ENCODE data around the gene PSMA8. TPM values are rescaled to one million over a fixed set of nuclear protein-coding genes. Genes with fewer than 3 reads are reported as not detected.

PSMA8 gene
- total RNA-seq, 1 experiment from 2014 or later = not detected

GRCh38 chr18:26103579-26103978 is 30.1 kb upstream of the PSMA8 start:
- no peaks in the 10 kb centered on the region for H3K4me1 ChIP-seq (ENCODE audit: insufficient read depth, low read length, poor library complexity, severe bottlenecking)
- no TSS peak for BruUV-seq (replicated peaks)
- ChIA-PET CTCF (no interaction called here), POLR2A (ENCODE audit: low non-redundant PET) (no interaction called here)
- H3K9me3 ChIP-seq (ENCODE audit: low read depth, low read length, poor library complexity, severe bottlenecking) = no peaks in the 10 kb centered on the region
- no peak overlapping the region for H3K27ac ChIP-seq (ENCODE audit: low read depth, low read length, poor library complexity, severe bottlenecking)
- H3K27me3 ChIP-seq (replicated peaks; ENCODE audit: insufficient read depth, low read depth, low read length, poor library complexity) = no peaks in the 10 kb centered on the region
- DNase-seq (ENCODE audit: low spot score) = peak; percentile 13
- intact Hi-C loops (cut with micrococcal nuclease; ENCODE audit: unreplicated experiment) = no loop called here
- no peaks in the 10 kb centered on the region for H3K36me3 ChIP-seq (ENCODE audit: insufficient read depth, low read length, poor library complexity, severe bottlenecking)
- H3K4me3 ChIP-seq (ENCODE audit: low read depth, low read length, poor library complexity, severe bottlenecking) = no peak overlapping the region
- TF ChIP-seq EZH2 (IDR thresholded peaks at IDR 0.05; ENCODE audit: borderline replicate concordance, low read depth, low read length, poor library complexity, severe bottlenecking) (no peak), CTCF (conservative IDR thresholded peaks at IDR 0.05; ENCODE audit: low read depth, low read length) (peak; percentile 37)

DNA sequence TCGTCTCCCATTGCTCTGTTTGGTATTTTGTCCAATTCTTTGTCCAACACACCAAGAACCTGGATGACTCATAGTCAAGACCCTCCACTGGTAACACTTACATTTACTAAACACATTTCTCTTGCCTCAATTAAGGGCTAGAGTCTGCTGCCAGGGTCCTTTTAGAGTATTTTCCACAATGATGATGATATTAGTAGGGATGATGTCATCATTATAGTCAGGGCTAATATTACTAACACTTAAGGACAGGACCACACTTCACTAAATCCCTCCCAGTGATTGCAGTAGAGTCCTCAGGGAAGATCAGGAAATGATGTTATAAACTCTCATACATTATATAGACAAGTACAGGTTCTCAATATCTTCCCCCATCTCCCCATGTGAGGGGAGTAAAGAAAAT is 29.6 kb upstream of the PSMA8 start:
- H3K27me3 ChIP-seq (replicated peaks; ENCODE audit: insufficient read depth, low read depth, low read length, poor library complexity) = no peaks in the 10 kb centered on the region
- H3K4me1 ChIP-seq (ENCODE audit: insufficient read depth, low read length, poor library complexity, severe bottlenecking) = no peaks in the 10 kb centered on the region
- no TSS peak for BruUV-seq (replicated peaks)
- ChIA-PET POLR2A (ENCODE audit: low non-redundant PET) (no interaction called here), CTCF (no interaction called here)
- H3K4me3 ChIP-seq (ENCODE audit: low read depth, low read length, poor library complexity, severe bottlenecking) = no peak overlapping the region
- no peak for DNase-seq (ENCODE audit: low spot score)
- H3K9me3 ChIP-seq (ENCODE audit: low read depth, low read length, poor library complexity, severe bottlenecking) = no peaks in the 10 kb centered on the region
- no peaks in the 10 kb centered on the region for H3K36me3 ChIP-seq (ENCODE audit: insufficient read depth, low read length, poor library complexity, severe bottlenecking)
- no peak overlapping the region for H3K27ac ChIP-seq (ENCODE audit: low read depth, low read length, poor library complexity, severe bottlenecking)
- intact Hi-C loops (cut with micrococcal nuclease; ENCODE audit: unreplicated experiment) = no loop called here
- TF ChIP-seq EZH2 (IDR thresholded peaks at IDR 0.05; ENCODE audit: borderline replicate concordance, low read depth, low read length, poor library complexity, severe bottlenecking) (no peak), CTCF (conservative IDR thresholded peaks at IDR 0.05; ENCODE audit: low read depth, low read length) (no peak)

- no TSS peak for BruUV-seq (replicated peaks)
- DNase-seq (ENCODE audit: low spot score) = no peak
- ChIA-PET CTCF (no interaction called here), POLR2A (ENCODE audit: low non-redundant PET) (no interaction called here)
- no peaks in the 10 kb centered on the region for H3K36me3 ChIP-seq (ENCODE audit: insufficient read depth, low read length, poor library complexity, severe bottlenecking)
- TF ChIP-seq EZH2 (IDR thresholded peaks at IDR 0.05; ENCODE audit: borderline replicate concordance, low read depth, low read length, poor library complexity, severe bottlenecking) (no peak), CTCF (conservative IDR thresholded peaks at IDR 0.05; ENCODE audit: low read depth, low read length) (no peak)
- no peaks in the 10 kb centered on the region for H3K27me3 ChIP-seq (replicated peaks; ENCODE audit: insufficient read depth, low read depth, low read length, poor library complexity)
- intact Hi-C loops (cut with micrococcal nuclease; ENCODE audit: unreplicated experiment) = no loop called here
- no peak overlapping the region for H3K4me3 ChIP-seq (ENCODE audit: low read depth, low read length, poor library complexity, severe bottlenecking)
- no peaks in the 10 kb centered on the region for H3K4me1 ChIP-seq (ENCODE audit: insufficient read depth, low read length, poor library complexity, severe bottlenecking)
- no peaks in the 10 kb centered on the region for H3K9me3 ChIP-seq (ENCODE audit: low read depth, low read length, poor library complexity, severe bottlenecking)
- no peak overlapping the region for H3K27ac ChIP-seq (ENCODE audit: low read depth, low read length, poor library complexity, severe bottlenecking)
These were observed 14.4 kb upstream of the PSMA8 start for GRCh38 chr18:26119246-26119645.

Measured in A673 (cell line).